WTC11 (cell line): ENCODE measurements around the gene MX1.

Experiments
- CTCF ChIP-seq: fragments of 200-600 bp; IDR thresholded peaks from 2 replicates; pipeline ENCODE4 v1.8.0; 2022; ENCODE audit warnings: antibody characterized with exemption
- MAX ChIP-seq: sonication (generic); formaldehyde crosslinking; IDR thresholded peaks from 2 replicates; pipeline ENCODE4 v1.8.0; 2022; ENCODE audit warnings: mild to moderate bottlenecking, missing genetic modification reagents
- TEAD4 ChIP-seq: sonication (generic); formaldehyde crosslinking; IDR thresholded peaks from 2 replicates; pipeline ENCODE4 v1.8.0; 2022; ENCODE audit warnings: mild to moderate bottlenecking, missing genetic modification reagents

GRCh38 chr21:41419921-41420862 is 5.8 kb upstream of the MX1 start:
- no peak for TF ChIP-seq TEAD4 (CRISPR knock-in tag)
- no peak for TF ChIP-seq MAX
- no peak for TF ChIP-seq CTCF
